LNCaP clone FGC (cell line): ENCODE data around the gene CRIP2.

Experiments
- DNase-seq: peaks from one replicate; pipeline ENCODE4 v3.0.0-alpha.2; 2011; ENCODE audit warnings: low read depth
- H3K4me3 ChIP-seq: 2 replicates; pipeline ENCODE4 v1.5.1; 2011; ENCODE audit warnings: mild to moderate bottlenecking, low read depth, low read length, control low read depth
- TF ChIP-seq, protein P1 (sequence below): IDR thresholded peaks from 2 replicates; pipeline ENCODE4 v1.5.1; 2012; ENCODE audit warnings: mild to moderate bottlenecking; ENCODE audit not compliant: control insufficient read depth, insufficient read depth; ENCODE audit errors: extremely low read depth

Gene CRIP2

DNA sequence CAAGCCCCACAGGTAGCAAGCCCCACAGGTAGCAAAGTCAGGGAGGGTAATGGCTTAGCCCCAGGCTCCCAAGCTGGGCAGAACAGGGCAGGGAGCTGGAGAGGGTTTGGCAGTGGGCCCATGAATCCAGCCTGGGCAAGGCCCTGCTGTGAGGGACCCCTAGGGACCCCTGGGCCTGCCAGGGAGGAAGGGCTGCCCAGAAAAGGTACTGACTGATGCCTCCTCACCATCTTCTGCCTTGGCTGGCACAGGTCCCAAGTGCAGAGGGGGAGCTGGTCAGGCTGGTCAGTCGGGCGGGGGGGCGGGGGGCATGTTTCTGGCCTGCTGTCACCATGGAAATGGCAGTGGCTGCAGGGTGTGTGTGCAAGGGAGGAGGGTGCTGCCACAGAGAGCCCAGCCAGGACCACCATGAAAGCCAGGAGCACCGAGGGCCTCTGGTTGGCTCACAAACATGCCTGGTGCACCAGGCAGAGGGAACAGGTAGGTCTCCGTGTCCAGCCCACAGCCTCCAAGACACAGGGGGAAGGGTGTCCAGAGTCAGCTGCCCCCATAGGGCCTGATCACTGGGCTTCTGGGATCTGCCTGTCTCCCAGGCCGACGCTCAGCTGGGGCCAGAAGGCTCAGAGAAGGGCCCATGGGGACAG is 1.5 kb upstream of the CRIP2 start:
- DNase-seq = no peak
- peak overlapping the region; percentile 51 for H3K4me3 ChIP-seq
- TF ChIP-seq, protein P1, sequence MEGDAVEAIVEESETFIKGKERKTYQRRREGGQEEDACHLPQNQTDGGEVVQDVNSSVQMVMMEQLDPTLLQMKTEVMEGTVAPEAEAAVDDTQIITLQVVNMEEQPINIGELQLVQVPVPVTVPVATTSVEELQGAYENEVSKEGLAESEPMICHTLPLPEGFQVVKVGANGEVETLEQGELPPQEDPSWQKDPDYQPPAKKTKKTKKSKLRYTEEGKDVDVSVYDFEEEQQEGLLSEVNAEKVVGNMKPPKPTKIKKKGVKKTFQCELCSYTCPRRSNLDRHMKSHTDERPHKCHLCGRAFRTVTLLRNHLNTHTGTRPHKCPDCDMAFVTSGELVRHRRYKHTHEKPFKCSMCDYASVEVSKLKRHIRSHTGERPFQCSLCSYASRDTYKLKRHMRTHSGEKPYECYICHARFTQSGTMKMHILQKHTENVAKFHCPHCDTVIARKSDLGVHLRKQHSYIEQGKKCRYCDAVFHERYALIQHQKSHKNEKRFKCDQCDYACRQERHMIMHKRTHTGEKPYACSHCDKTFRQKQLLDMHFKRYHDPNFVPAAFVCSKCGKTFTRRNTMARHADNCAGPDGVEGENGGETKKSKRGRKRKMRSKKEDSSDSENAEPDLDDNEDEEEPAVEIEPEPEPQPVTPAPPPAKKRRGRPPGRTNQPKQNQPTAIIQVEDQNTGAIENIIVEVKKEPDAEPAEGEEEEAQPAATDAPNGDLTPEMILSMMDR = no peak

DNA sequence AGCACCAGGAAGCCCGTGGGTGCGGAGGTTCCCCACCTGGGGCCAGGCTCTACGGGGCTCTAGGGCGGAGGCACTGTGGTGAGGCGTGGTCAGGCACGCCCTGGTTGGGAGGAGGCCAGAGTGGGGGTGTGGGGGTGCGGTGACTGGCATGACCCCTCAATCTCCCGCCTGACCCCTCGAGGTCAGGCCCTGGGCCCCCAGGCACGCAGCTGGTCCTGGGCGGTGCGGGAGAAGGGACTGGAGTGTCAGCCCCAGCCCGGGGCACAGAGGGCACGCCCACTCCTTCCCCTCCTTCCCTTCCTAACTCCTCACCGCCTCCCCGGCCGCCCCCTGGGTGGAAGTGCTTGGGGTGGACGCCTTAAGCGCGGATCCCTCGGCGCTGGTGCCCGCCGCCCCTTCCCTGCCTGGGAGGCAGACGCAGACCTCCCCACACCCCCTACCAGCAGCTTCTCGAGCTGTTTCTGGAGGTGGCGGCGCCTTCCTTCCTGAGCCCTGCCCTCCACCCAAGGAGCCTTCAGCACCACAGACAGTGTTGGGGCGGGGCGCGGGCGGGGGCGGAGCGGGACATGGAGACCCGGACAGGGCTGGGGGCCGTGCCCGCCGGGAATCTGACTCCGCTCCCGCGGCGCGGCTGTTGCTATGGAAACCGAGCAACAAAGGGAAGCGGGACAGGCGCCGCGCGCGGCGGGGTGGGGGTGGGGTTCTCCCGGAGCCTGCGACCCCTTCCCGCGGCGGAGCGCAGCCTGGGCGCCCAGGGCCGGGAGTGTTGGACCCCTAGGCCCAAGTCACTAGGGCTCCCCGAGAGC is 741 bp upstream of the CRIP2 start:
- peak overlapping the region; percentile 51 for H3K4me3 ChIP-seq
- TF ChIP-seq, protein P1 = no peak
- peak; percentile 73 for DNase-seq

DNA sequence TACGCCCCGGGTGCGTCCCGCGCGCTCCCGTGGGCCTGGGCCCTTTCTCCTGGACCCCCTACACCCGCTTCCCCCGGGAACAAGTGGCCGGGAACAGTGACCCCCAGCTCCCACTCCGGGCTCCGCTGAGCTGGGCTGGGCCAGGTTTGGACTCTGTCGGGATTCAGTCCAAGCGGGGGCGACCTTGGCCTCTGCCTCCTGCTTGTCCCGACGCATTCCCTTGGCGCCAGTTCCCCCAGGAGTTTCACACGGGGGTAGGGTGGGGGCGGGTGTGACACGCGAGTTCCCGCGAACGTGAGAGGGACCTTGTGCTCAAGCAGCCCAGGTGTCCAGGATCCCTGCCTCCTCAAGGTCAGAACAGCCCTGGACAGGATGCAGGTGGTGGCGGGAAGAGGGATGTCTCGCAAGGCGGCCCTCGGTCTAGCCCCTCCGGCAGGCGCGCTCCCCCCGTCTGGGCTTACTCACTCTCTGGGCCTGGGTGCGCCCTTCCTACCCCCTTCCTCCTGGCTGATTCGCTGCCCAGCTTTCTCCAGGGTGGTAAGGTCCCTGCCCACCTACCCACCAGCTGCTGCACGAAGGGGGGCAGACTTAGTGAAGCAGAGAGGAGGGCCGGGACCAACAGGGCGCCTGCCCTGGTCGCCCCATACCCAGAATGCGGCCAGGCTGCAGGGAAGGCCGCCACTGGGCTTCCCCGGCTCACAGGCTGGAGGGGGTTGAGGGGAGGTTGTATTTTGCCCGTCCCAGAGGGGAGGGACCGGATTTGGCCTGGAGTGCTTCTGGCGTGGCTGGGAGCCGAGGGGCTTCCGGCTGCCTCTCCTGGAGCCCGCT is 862 bp downstream of the CRIP2 start:
- TF ChIP-seq, protein P1 = no peak
- H3K4me3 ChIP-seq = peak overlapping the region; percentile 57
- DNase-seq = no peak

DNA sequence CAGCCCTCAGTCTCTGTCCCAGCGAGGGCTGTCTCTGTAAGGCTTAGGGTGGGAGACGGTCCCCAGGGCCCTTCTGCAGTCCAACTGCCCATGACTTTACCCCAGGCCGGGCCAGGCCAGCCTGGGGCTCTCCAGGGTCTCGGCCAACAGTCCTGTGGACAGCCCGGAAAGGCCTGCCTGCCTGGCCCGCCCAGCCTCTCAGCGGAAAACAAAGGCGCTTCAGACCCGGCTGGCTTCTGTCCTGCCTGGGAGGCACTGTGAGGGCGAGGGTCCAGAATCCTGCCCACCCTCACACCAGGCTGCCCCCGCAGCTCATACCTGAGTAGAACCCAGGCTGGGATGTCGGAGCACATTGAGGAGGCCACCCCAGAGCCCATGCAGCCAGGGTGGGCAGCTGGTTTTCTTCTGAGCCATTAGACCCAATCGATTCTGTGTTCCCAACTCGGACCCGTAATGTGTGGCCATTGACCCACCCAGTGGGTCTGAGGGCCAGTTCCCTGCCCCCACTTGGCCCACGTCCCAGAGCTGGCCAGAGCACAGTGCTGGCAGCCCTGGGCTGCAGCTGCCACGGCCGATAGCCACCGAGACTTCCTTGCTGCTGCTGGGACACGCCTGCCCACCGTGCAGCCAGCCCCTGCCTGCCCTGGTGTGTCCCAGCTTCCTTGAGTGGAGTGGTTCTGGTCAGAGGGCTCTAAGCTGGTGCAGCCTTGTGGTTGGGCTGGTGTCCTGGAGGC is 1.6 kb downstream of the CRIP2 start:
- DNase-seq = no peak
- H3K4me3 ChIP-seq = peak overlapping the region; percentile 57
- TF ChIP-seq, protein P1 = no peak

DNA sequence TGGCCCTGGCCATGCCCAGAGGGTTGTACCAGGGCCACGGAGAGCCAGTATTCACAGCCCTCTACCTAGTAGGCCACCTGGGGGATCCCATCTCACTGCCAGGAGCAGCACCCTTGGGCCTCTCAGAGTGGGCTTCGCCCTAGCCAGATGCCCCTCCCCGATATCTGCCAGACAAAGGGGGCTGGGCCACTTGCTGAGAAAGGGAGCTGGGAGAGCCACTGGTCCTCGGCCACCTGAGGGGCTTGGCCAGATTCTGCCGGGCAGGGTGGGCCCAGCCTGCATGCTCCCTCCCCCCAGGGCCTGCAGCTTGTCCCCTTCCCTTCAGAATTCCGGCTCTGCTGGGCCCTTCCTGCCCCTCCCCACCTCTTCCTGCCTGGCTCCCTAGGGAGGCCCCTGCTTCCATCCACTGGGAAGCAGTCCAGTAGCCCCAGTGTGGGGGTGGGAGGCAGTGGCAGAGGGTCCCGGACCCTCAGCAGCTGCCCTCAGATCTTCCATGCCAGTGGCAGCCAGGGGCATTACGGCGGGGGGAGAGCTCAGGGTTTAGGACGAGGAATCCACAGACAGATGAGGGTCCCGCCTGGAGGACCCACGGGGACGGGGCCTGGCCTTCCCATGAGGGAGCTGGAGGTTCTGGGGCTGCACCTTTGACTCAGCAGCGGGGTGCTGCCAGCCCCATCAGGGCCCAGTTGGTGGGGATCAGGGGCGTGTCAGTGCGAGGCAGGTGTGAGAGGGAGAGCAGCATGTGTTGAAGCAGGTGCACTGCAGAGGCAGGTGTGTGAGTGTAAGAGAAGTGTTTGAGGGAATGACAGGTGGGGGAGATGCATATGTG is 2.4 kb downstream of the CRIP2 start:
- no peak for DNase-seq
- TF ChIP-seq, protein P1 = no peak
- H3K4me3 ChIP-seq = peak overlapping the region; percentile 57
